BE2C (cell line): ENCODE data around the gene SIGLEC1.

Experiments
- DNase-seq: peaks from one replicate; pipeline ENCODE4 v3.0.0-alpha.2; 2020
- H3K27me3 ChIP-seq: fragments of 250-450 bp; sonication (Bioruptor Pico); 2 replicates; pipeline ENCODE4 v1.5.1; 2020; ENCODE audit warnings: mild to moderate bottlenecking
- H3K36me3 ChIP-seq: fragments of 250-450 bp; sonication (Bioruptor Pico); 2 replicates; pipeline ENCODE4 v1.5.1; 2020; ENCODE audit warnings: mild to moderate bottlenecking
- H3K4me1 ChIP-seq: fragments of 250-450 bp; sonication (Bioruptor Pico); 2 replicates; pipeline ENCODE4 v1.5.1; 2020
- H3K4me3 ChIP-seq: 2 replicates; pipeline ENCODE4 v1.5.1; 2011; ENCODE audit warnings: low read depth, low read length
- H3K9me3 ChIP-seq: fragments of 250-450 bp; sonication (Bioruptor Pico); 2 replicates; pipeline ENCODE4 v1.5.1; 2020
- CTCF ChIP-seq: IDR thresholded peaks from 2 replicates; pipeline ENCODE4 v1.5.1; 2012; ENCODE audit warnings: mild to moderate bottlenecking, low read depth, low read length

The SIGLEC1 gene

GRCh38 chr20:3730803-3731672, 18.6 kb upstream of the SIGLEC1 start:
- Histone ChIP-seq H3K4me1 (no peaks in the 10 kb centered on the region), H3K4me3 (no peak overlapping the region)
- no peak for DNase-seq

GRCh38 chr20:3729811-3730540, 17.6 kb upstream of the SIGLEC1 start:
- no peak overlapping the region for H3K4me3 ChIP-seq
- H3K27me3 ChIP-seq: no peaks in the 10 kb centered on the region
- no peaks in the 10 kb centered on the region for H3K36me3 ChIP-seq
- H3K9me3 ChIP-seq: no peaks in the 10 kb centered on the region
- no peak for DNase-seq
- H3K4me1 ChIP-seq: no peaks in the 10 kb centered on the region
- no peak for TF ChIP-seq CTCF

More at GRCh38 chr20:3730803-3731672, 18.6 kb upstream of the SIGLEC1 start:
- Histone ChIP-seq H3K27me3 (no peaks in the 10 kb centered on the region), H3K36me3 (no peaks in the 10 kb centered on the region), H3K9me3 (no peaks in the 10 kb centered on the region)
- TF ChIP-seq CTCF: no peak

- Histone ChIP-seq H3K9me3 (no peaks in the 10 kb centered on the region), H3K4me1 (no peaks in the 10 kb centered on the region), H3K36me3 (no peaks in the 10 kb centered on the region), H3K27me3 (no peaks in the 10 kb centered on the region), H3K4me3 (no peak overlapping the region)
- DNase-seq: no peak
- no peak for TF ChIP-seq CTCF
These were observed 17.0 kb upstream of the SIGLEC1 start for GRCh38 chr20:3729378-3729777.

GRCh38 chr20:3728876-3729275, 16.5 kb upstream of the SIGLEC1 start:
- H3K4me3 ChIP-seq: no peak overlapping the region
- no peak for TF ChIP-seq CTCF
- no peaks in the 10 kb centered on the region for H3K9me3 ChIP-seq
- no peaks in the 10 kb centered on the region for H3K27me3 ChIP-seq
- no peak for DNase-seq
- H3K4me1 ChIP-seq: no peaks in the 10 kb centered on the region
- H3K36me3 ChIP-seq: no peaks in the 10 kb centered on the region

GRCh38 chr20:3728354-3728753, 16.0 kb upstream of the SIGLEC1 start:
- Histone ChIP-seq H3K4me3 (no peak overlapping the region), H3K27me3 (no peaks in the 10 kb centered on the region), H3K4me1 (no peaks in the 10 kb centered on the region), H3K36me3 (no peaks in the 10 kb centered on the region), H3K9me3 (no peaks in the 10 kb centered on the region)
- no peak for DNase-seq
- no peak for TF ChIP-seq CTCF
